Trophoblast cell (in vitro differentiated cells and primary cell): ENCODE data around the gene TRIM43B.
"Not testable (repeated sequence)": the region's sequence is repeated elsewhere in the genome, so short reads cannot be mapped to it uniquely, and the experiment has no call there.

Source experiments
- DNase-seq, 2 donors: peaks; one replicate each; pipeline ENCODE4 v3.0.0-alpha.2; 2016
- H2AFZ ChIP-seq: 2 replicates; pipeline ENCODE4 v1.6.1; 2013; ENCODE audit warnings: low read length, moderate library complexity, mild to moderate bottlenecking; ENCODE audit not compliant: insufficient read depth, poor library complexity
- H2AK5ac ChIP-seq: 2 replicates; pipeline ENCODE4 v1.6.1; 2013; ENCODE audit warnings: mild to moderate bottlenecking, low read length
- H2BK120ac ChIP-seq: 2 replicates; pipeline ENCODE4 v1.6.1; 2013; ENCODE audit warnings: low read length, mild to moderate bottlenecking, moderate library complexity; ENCODE audit not compliant: insufficient read depth, poor library complexity
- H2BK12ac ChIP-seq: 2 replicates; pipeline ENCODE4 v1.6.1; 2013; ENCODE audit warnings: mild to moderate bottlenecking, low read length, moderate library complexity
- H2BK5ac ChIP-seq: 2 replicates; pipeline ENCODE4 v1.6.1; 2013; ENCODE audit warnings: low read length, low read depth, moderate library complexity, mild to moderate bottlenecking; ENCODE audit not compliant: poor library complexity
- H3K14ac ChIP-seq: 2 replicates; pipeline ENCODE4 v1.6.1; 2013; ENCODE audit warnings: mild to moderate bottlenecking, low read length
- H3K18ac ChIP-seq: 2 replicates; pipeline ENCODE4 v1.6.1; 2013; ENCODE audit warnings: mild to moderate bottlenecking, low read length
- H3K23ac ChIP-seq: 2 replicates; pipeline ENCODE4 v1.6.1; 2013; ENCODE audit warnings: low read length
- H3K27ac ChIP-seq: 2 replicates; pipeline ENCODE4 v1.5.1; 2013; ENCODE audit warnings: low read depth, mild to moderate bottlenecking, inconsistent platforms, low read length, moderate library complexity
- H3K27me3 ChIP-seq: 2 replicates; pipeline ENCODE4 v1.6.1; 2013; ENCODE audit warnings: inconsistent platforms, mild to moderate bottlenecking, low read length, moderate library complexity; ENCODE audit not compliant: insufficient read depth
- H3K36me3 ChIP-seq, 2 experiments: 1 replicate in 1 of 2; 2 replicates in 1 of 2; pipeline ENCODE4 v1.6.1; 2013; ENCODE audit warnings: low read length in 2 of 2, mild to moderate bottlenecking in 2 of 2, moderate library complexity in 1 of 2; ENCODE audit not compliant: insufficient read depth in 2 of 2, control insufficient read depth in 1 of 2
- H3K4ac ChIP-seq: 2 replicates; pipeline ENCODE4 v1.6.1; 2013; ENCODE audit warnings: low read depth, mild to moderate bottlenecking, low read length, moderate library complexity
- H3K4me1 ChIP-seq, 2 experiments: 1 replicate in 1 of 2; 2 replicates in 1 of 2; pipeline ENCODE4 v1.6.1; 2013; ENCODE audit warnings: low read length in 2 of 2, mild to moderate bottlenecking in 2 of 2, moderate library complexity in 1 of 2; ENCODE audit not compliant: insufficient read depth in 2 of 2, control insufficient read depth in 1 of 2
- H3K4me2 ChIP-seq: 2 replicates; pipeline ENCODE4 v1.6.1; 2013; ENCODE audit warnings: inconsistent platforms, mild to moderate bottlenecking, low read length, moderate library complexity
- H3K4me3 ChIP-seq: 2 replicates; pipeline ENCODE4 v1.5.1; 2013; ENCODE audit warnings: mild to moderate bottlenecking, low read depth, low read length, inconsistent platforms
- H3K79me1 ChIP-seq: one replicate; pipeline ENCODE4 v1.6.1; 2013; ENCODE audit warnings: low read length
- H3K79me2 ChIP-seq: 2 replicates; pipeline ENCODE4 v1.6.1; 2013; ENCODE audit warnings: low read length, mild to moderate bottlenecking; ENCODE audit not compliant: control insufficient read depth, insufficient read depth, poor library complexity
- H3K9ac ChIP-seq: 2 replicates; pipeline ENCODE4 v1.6.1; 2013; ENCODE audit warnings: mild to moderate bottlenecking, low read length
- H3K9me3 ChIP-seq: 2 replicates; pipeline ENCODE4 v1.6.1; 2013; ENCODE audit warnings: low read depth, mild to moderate bottlenecking, control low read depth, inconsistent platforms, low read length; ENCODE audit not compliant: insufficient read depth
- H4K12ac ChIP-seq: 2 replicates; pipeline ENCODE4 v1.6.1; 2013; ENCODE audit warnings: low read depth, mild to moderate bottlenecking, low read length, moderate library complexity
- H4K8ac ChIP-seq: 2 replicates; pipeline ENCODE4 v1.6.1; 2013; ENCODE audit warnings: low read depth, mild to moderate bottlenecking, low read length, moderate library complexity
- H4K91ac ChIP-seq: one replicate; pipeline ENCODE4 v1.6.1; 2013; ENCODE audit warnings: low read depth, mild to moderate bottlenecking, low read length, moderate library complexity
- WGBS: extraction: QIAGEN DNeasy Blood & Tissue Kit; methylation state at CpG from one replicate; pipeline ENCODE4 v1.1.7; 2013; ENCODE audit warnings: missing lambda C conversion rate; ENCODE audit not compliant: insufficient read length, insufficient coverage; ENCODE audit errors: extremely low coverage; 5-methylcytosine and 5-hydroxymethylcytosine counted together

TRIM43B gene

DNA sequence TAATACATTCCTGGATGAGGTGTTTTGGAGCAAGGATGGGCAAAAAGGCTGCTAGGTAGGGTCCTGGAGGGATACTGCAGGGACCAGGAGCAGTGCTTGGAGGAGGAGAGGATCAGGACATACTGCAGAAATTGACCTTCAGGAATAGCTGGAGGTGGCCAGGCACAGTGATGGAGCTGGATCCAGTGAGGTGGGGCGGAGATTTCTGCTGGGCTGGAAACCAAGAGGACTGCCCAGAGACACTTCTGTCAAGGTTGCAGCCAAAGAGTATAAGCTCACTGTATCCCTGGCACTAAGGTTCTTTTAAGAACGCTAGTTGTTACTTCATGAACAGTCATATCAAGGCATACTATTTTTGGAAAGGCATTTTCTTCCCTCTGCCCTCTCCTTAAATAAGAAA lies 39.2 kb downstream of the TRIM43B start:
- not testable (repeated sequence) for H3K36me3 ChIP-seq, H3K23ac ChIP-seq, H3K79me1 ChIP-seq, H3K4ac ChIP-seq, H2BK12ac ChIP-seq, H3K18ac ChIP-seq, H4K12ac ChIP-seq, H2AFZ ChIP-seq, H2BK120ac ChIP-seq, H3K27ac ChIP-seq, H3K9ac ChIP-seq, H3K79me2 ChIP-seq, H3K14ac ChIP-seq, H3K27me3 ChIP-seq, H3K9me3 ChIP-seq, H2AK5ac ChIP-seq, H3K4me2 ChIP-seq, H3K4me1 ChIP-seq, H4K91ac ChIP-seq, H2BK5ac ChIP-seq, H4K8ac ChIP-seq, H3K4me3 ChIP-seq, DNase-seq
- no CpG with 5 or more reads among the region's 2 CpGs for WGBS

DNA sequence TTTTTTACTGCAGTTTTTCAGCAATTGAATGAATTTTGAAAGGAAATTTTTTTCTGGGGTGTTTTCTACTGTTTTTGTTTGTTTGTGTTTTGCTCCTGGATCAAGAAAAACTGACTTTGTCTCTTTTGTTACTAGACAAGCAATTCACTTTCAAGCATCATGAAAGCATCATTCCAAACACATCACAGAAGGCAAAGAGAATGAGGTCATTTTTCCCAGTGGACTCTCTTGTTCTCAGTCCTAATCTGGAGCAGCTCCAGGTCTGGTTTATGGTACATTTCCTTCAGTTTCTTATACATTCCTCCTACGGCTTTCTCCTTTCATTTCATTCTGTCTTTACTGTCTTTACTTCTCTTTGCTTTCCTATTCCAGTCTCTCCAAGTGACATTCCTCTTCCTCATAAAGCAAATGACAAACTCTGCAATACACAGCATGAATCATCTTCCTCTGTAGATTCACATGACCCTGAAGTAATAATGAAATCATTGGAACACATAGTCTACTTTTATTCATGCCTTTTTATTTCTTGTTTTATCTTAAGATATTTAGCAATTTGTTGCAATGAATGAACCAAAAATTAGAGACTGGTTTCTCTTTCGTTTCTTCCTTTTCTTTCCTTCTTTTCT lies 42.0 kb downstream of the TRIM43B start:
- H2BK12ac ChIP-seq, H2AFZ ChIP-seq, H3K79me1 ChIP-seq, H2AK5ac ChIP-seq, H3K4ac ChIP-seq, H4K8ac ChIP-seq, H3K9me3 ChIP-seq, H3K23ac ChIP-seq, H3K27me3 ChIP-seq, DNase-seq, H3K4me3 ChIP-seq, H3K14ac ChIP-seq, H3K79me2 ChIP-seq, H2BK120ac ChIP-seq, H2BK5ac ChIP-seq, H3K9ac ChIP-seq, H4K12ac ChIP-seq, H4K91ac ChIP-seq, H3K27ac ChIP-seq, H3K4me2 ChIP-seq, H3K4me1 ChIP-seq, H3K18ac ChIP-seq, H3K36me3 ChIP-seq: not testable (repeated sequence)
- no CpG with 5 or more reads among the region's 2 CpGs for WGBS

DNA sequence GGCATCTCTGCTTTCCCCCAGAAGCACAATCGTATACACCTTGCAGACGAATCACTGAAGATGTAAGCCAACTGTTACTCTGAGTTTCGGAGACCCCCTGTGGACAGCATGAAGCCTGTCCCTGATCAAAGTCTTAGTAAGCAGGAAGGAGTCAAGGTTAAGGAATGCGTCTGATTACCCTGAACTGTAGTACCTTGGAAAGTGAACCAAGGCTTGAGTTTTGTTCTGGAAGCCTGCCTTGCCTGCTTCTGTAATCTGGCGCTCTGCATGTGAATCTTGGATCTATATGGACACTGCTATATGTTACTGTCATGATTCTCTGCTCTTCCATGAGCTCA lies 48.7 kb downstream of the TRIM43B start:
- H4K12ac ChIP-seq, H3K79me1 ChIP-seq, H2AFZ ChIP-seq, H4K91ac ChIP-seq, H3K23ac ChIP-seq, H3K4ac ChIP-seq, H3K4me2 ChIP-seq, H3K9me3 ChIP-seq, H3K27me3 ChIP-seq, DNase-seq, H3K9ac ChIP-seq, H4K8ac ChIP-seq, H2BK120ac ChIP-seq, H3K36me3 ChIP-seq, H3K18ac ChIP-seq, H3K79me2 ChIP-seq, H2BK12ac ChIP-seq, H3K4me1 ChIP-seq, H3K27ac ChIP-seq, H2AK5ac ChIP-seq, H2BK5ac ChIP-seq, H3K4me3 ChIP-seq, H3K14ac ChIP-seq: not testable (repeated sequence)
- no CpG with 5 or more reads among the region's 5 CpGs for WGBS

DNA sequence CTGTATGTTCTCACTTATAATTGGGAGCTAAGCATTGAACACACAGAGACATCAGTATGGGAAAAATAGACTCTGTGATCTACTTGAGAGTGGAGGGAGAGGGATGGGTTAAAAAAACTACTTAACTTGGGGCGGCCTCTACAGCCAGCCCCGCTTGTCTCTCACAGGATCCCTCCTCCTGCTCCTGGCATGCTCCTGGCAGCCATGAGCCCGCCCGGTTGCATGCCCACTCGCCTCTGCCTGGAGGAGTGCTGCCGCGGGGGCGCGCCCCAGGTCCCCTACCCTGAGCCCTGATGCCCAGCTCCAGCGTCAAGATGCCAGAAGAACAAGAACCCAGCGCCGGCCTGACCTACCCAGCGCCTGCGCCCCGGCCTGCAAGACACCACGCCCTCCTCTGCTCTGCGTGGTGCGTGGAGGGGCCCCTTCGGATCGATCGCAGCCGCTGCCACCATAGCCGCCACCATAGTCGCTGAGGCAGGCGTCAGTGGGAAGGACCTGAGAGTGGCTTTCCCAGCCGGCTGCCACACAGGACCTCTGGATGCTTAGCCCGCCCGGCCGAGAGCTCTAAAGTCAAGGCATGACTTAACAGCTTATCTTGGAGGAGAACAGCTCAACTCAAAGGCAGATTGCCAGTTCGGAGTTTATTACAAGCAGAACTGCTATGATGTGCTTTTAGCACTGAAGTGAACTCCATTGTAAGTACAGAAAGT lies 49.2 kb downstream of the TRIM43B start:
- H2BK120ac ChIP-seq, H3K23ac ChIP-seq, H3K9me3 ChIP-seq, H3K18ac ChIP-seq, H3K4me1 ChIP-seq, H3K27ac ChIP-seq, H3K79me2 ChIP-seq, H2BK12ac ChIP-seq, DNase-seq, H2AFZ ChIP-seq, H3K9ac ChIP-seq, H3K4me2 ChIP-seq, H3K36me3 ChIP-seq, H4K8ac ChIP-seq, H3K4me3 ChIP-seq, H2BK5ac ChIP-seq, H3K79me1 ChIP-seq, H4K91ac ChIP-seq, H3K14ac ChIP-seq, H3K4ac ChIP-seq, H2AK5ac ChIP-seq, H4K12ac ChIP-seq, H3K27me3 ChIP-seq: not testable (repeated sequence)
- WGBS = no CpG with 5 or more reads among the region's 30 CpGs
